GM06990 (cell line): ENCODE results near the gene CCNI.
"Not testable (repeated sequence)": the region's sequence is repeated elsewhere in the genome, so short reads cannot be mapped to it uniquely, and the experiment has no call there.

Experiments
- DNase-seq: peaks from one replicate; pipeline ENCODE4 v3.0.0-alpha.2; 2011; ENCODE audit not compliant: insufficient read length; ENCODE audit errors: extremely low read depth
- H3K27me3 ChIP-seq: replicated peaks from 2 replicates; pipeline ENCODE4 v1.6.0; 2011; ENCODE audit warnings: low read length; ENCODE audit not compliant: control insufficient read depth, insufficient read depth
- H3K36me3 ChIP-seq: 2 replicates; pipeline ENCODE4 v1.5.1; 2011; ENCODE audit warnings: low read length; ENCODE audit not compliant: control insufficient read depth, insufficient read depth
- H3K4me3 ChIP-seq: replicated peaks from 2 replicates; pipeline ENCODE4 v1.5.1; 2011; ENCODE audit warnings: low read depth, mild to moderate bottlenecking, control low read depth, low read length
- TF ChIP-seq, protein P1 (sequence below): IDR thresholded peaks from 2 replicates; pipeline ENCODE4 v1.5.1; 2011; ENCODE audit warnings: low read length, control low read depth, mild to moderate bottlenecking, inconsistent platforms; ENCODE audit not compliant: insufficient read depth, poor library complexity, severe bottlenecking

CCNI gene

DNA sequence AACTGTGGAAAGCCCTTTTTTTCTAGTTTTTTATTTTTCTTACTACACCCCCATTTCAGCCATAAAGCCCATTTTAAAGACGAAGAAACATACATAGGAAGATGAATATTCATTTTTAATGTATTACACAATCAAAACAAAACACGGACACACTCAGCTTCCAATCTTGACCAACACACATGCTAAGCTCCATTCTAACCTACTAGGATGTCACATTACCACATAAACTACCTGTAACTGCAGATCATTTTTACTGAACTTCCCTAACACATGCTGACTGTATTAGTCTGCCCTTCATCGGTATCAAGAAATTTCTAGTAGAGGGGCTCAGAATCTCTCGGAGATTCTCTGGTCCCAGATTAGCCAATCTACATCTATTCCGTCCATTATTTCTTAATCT, 1.8 kb downstream of the CCNI start:
- H3K4me3 ChIP-seq: peak overlapping the region; percentile 68
- TF ChIP-seq, protein P1, sequence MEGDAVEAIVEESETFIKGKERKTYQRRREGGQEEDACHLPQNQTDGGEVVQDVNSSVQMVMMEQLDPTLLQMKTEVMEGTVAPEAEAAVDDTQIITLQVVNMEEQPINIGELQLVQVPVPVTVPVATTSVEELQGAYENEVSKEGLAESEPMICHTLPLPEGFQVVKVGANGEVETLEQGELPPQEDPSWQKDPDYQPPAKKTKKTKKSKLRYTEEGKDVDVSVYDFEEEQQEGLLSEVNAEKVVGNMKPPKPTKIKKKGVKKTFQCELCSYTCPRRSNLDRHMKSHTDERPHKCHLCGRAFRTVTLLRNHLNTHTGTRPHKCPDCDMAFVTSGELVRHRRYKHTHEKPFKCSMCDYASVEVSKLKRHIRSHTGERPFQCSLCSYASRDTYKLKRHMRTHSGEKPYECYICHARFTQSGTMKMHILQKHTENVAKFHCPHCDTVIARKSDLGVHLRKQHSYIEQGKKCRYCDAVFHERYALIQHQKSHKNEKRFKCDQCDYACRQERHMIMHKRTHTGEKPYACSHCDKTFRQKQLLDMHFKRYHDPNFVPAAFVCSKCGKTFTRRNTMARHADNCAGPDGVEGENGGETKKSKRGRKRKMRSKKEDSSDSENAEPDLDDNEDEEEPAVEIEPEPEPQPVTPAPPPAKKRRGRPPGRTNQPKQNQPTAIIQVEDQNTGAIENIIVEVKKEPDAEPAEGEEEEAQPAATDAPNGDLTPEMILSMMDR: no peak
- no peak for DNase-seq

DNA sequence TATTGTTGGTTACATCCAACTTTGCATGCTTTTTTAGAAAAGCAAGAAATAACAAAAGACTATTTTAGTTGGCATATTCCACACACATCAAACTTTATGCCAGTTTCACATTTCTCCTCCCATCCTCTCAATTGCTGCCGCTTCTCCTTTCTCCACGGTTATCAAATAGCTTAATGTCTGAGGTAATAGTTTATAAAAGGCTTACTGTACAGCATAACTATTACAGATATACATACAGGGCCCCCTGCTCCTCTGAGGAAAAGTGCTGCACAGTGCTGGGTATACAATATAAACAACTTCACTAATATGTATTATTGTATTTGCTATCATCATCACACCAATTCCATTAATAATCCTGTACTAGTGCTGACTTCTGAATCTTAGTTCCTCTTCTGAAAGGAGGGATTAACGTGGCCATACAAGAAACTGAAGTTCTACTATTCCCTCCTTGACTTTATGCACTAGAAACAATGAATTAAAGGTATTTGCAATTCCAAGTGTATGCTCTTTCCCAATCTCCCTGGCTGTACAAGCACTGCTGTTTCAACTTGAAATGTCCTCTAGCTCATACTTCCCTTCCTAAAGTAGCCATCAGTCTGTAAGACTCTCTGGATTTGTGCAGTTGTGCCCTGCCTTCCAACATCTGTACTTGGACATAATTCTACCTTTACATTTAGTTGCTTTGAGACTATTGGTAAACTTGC, 2.5 kb downstream of the CCNI start:
- DNase-seq: no peak
- no peaks in the 10 kb centered on the region for H3K27me3 ChIP-seq
- TF ChIP-seq, protein P1: no peak
- H3K36me3 ChIP-seq: no peaks in the 10 kb centered on the region
- peak overlapping the region; percentile 68 for H3K4me3 ChIP-seq

More for the DNA sequence above, 1.8 kb downstream of the CCNI start:
- Histone ChIP-seq H3K27me3 (no peaks in the 10 kb centered on the region), H3K36me3 (no peaks in the 10 kb centered on the region)

DNA sequence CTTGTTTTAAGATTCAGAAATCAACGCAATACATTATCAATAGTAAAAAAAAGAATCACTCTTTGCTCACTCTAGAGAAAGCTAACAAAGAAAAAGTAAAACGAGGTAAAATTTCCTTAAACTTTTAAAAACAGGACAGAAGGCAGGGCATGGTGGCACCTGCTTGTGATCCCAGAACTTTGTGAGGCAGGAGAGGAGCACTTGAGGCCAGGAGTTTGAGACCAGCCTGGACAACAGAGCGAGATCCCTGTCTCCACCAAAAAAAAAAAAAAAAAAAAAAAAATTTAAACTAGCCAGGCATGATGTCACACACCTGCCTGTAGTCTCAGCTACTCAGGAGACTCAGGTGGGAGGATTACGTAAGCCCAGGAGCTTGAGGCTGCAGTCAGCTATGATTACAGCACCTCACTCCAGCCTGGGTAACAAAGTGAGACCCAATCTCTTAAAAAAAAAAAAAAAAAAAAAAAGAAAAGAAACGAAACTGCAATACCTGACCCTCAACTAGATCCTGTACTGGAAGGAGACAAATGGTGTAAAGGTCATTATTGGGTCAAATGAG, 3.5 kb downstream of the CCNI start:
- H3K4me3 ChIP-seq: peak overlapping the region; percentile 68
- TF ChIP-seq, protein P1: no peak
- H3K36me3 ChIP-seq: no peaks in the 10 kb centered on the region
- H3K27me3 ChIP-seq: no peaks in the 10 kb centered on the region
- no peak for DNase-seq

DNA sequence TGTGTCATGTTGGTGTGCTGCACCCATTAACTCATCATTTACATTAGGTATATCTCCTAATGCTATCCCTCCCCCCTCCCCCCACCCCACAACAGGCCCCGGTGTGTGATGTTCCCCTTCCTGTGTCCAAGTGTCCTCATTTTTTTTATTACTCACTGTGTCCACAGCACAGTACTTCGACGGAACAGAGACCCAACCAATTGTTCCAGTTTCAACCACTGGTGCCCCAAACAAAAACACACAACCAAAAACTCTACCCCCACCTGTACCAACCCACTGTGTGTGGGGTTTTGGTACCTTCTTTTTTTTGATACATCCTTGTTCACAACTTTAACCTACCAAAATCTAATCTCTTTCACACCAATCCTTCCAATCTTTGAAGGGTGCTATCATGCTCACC, 6.3 kb downstream of the CCNI start:
- DNase-seq, H3K36me3 ChIP-seq: not testable (repeated sequence)

DNA sequence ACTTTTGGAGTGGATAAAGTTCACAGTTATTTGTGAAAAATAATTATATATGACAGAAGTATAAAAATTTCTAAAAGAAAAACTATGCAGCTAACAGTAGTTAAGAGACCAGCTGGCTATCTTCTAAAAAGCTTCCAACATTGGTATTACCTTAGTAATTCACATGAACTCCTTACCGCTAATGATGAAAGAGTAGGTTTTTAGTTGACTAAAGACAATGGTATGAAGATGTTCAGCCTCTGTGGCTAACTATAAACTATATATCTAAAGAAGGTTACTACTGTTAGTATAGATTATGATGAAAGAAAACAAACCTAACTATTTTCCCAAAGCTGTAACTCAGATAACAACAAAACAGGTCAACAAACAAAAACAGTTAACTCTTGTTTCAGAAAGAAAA, 10.4 kb downstream of the CCNI start:
- TF ChIP-seq, protein P1: no peak
- no peaks in the 10 kb centered on the region for H3K27me3 ChIP-seq
- no peak for DNase-seq
- H3K4me3 ChIP-seq: no peak overlapping the region
- H3K36me3 ChIP-seq: peaks cover 7% of the 10 kb centered on the region

More for the DNA sequence above, 6.3 kb downstream of the CCNI start:
- H3K27me3 ChIP-seq, H3K4me3 ChIP-seq: not testable (repeated sequence)

DNA sequence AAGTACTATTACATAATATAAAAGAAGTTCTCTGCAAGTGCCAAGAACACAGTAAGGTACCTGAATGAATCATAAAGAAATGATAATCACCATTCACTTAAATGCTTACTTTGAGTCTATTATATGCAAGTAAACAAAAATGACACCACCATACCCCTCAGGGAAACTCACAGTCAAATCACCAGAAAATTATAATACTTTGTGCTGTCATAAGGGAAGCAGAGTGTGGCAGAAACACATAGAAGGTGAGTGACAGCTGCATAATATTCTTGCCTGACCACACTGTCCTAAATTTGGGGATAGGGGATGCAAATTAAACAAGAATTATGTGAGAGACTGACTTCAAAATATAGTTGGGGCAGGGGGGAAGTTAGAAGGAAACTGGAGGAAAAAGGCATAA, 12.9 kb downstream of the CCNI start:
- Histone ChIP-seq H3K27me3 (no peaks in the 10 kb centered on the region), H3K36me3 (peaks cover 12% of the 10 kb centered on the region), H3K4me3 (no peak overlapping the region)
- DNase-seq: no peak
- TF ChIP-seq, protein P1: no peak
